ENCODE data around the gene S100A12. TPM values are rescaled to one million over a fixed set of nuclear protein-coding genes. Genes with fewer than 3 reads are reported as not detected.
"Not testable (repeated sequence)": the region's sequence is repeated elsewhere in the genome, so short reads cannot be mapped to it uniquely, and the experiment has no call there.

The S100A12 gene
- not detected for polyA plus RNA-seq (2012; ENCODE audit: insufficient read depth, insufficient read length, low read depth)

DNA sequence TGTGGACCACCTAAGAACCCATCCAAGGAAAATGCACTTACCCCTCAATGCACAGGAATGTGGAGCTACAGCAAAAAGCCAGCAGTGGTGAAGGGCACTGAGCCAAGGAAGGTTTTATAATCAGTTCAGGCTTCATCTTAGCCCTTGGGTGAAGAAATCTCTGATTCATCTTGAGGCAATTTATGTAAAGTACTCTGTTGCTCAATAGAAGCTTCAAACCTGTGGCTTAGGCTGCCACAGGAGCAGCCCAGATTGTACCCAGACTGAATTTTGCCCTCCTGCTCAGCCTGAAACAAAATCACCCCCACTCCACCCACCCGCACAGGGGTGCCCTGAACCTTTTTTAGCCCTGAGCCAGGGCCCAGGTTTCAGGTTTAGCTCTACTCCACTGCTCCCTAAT lies at the start of gene S100A12:
Gene S100A12, minus strand, starts transcription at position 111 of the 400 bp plus-strand sequence. CDS start 1,029 bp downstream, outside the sequence.
- no peak within 1 kb of the TSS for H3K4me3 ChIP-seq (ENCODE audit: low read depth, low read length)
- no peaks in the 10 kb centered on the region for H3K36me3 ChIP-seq
- no peaks in the 10 kb centered on the region for H3K4me1 ChIP-seq
- H3K9me3 ChIP-seq, result no peaks in the 10 kb centered on the region; the same call in 1 of the 2 replicates
- TF ChIP-seq, protein P1, sequence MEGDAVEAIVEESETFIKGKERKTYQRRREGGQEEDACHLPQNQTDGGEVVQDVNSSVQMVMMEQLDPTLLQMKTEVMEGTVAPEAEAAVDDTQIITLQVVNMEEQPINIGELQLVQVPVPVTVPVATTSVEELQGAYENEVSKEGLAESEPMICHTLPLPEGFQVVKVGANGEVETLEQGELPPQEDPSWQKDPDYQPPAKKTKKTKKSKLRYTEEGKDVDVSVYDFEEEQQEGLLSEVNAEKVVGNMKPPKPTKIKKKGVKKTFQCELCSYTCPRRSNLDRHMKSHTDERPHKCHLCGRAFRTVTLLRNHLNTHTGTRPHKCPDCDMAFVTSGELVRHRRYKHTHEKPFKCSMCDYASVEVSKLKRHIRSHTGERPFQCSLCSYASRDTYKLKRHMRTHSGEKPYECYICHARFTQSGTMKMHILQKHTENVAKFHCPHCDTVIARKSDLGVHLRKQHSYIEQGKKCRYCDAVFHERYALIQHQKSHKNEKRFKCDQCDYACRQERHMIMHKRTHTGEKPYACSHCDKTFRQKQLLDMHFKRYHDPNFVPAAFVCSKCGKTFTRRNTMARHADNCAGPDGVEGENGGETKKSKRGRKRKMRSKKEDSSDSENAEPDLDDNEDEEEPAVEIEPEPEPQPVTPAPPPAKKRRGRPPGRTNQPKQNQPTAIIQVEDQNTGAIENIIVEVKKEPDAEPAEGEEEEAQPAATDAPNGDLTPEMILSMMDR (IDR thresholded peaks at IDR 0.05; ENCODE audit: low read depth, low read length), result no peak
- no peak for DNase-seq
- peaks cover 35% of the 10 kb centered on the region for H3K27me3 ChIP-seq

DNA sequence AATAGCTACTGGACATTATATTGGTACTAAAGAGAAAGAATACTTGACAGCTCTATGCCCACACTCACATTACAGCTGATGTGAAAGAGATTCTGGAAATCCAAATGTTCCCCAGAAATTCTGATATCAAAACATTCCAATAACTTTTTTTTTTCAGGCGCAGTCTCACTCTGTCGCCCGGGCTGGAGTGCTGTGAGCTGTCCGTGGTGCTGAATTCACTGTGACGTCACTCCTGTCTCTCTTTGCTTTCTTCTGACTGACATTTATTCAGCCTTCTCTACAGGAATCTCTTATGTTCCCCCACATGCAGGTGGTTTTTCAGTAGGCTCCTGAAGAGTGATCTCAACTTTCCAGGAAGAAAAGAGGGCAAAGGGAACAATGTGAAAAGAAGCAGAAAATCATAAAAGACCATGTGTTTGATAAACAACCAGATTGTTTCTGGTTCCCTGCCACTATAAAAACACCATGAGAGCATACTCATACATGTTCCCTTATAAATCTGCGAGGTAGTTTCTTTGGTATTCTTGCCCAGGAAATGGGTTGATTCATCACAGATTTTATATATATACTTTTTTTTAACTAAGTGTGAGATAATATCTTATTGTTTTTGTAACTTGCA lies 47.1 kb upstream of the S100A12 start:
- Histone ChIP-seq H3K27me3 (peaks cover 8% of the 10 kb centered on the region), H3K4me1 (no peaks in the 10 kb centered on the region), H3K36me3 (no peaks in the 10 kb centered on the region), H3K9me3 (no peaks in the 10 kb centered on the region), H3K4me3 (ENCODE audit: low read depth, low read length) (no peak overlapping the region)
- no peak for DNase-seq
- TF ChIP-seq, protein P1 (IDR thresholded peaks at IDR 0.05; ENCODE audit: low read depth, low read length), result no peak

GRCh38 chr1:153420306-153420705 lies 44.9 kb upstream of the S100A12 start:
- Histone ChIP-seq H3K4me1 (no peaks in the 10 kb centered on the region), H3K4me3 (ENCODE audit: low read depth, low read length) (no peak overlapping the region), H3K9me3 (no peaks in the 10 kb centered on the region), H3K36me3 (no peaks in the 10 kb centered on the region), H3K27me3 (peaks cover 5% of the 10 kb centered on the region)
- TF ChIP-seq, protein P1 (IDR thresholded peaks at IDR 0.05; ENCODE audit: low read depth, low read length), result no peak
- DNase-seq, result no peak

- not testable (repeated sequence) for H3K27me3 ChIP-seq; H3K36me3 ChIP-seq; H3K4me3 ChIP-seq (ENCODE audit: low read depth, low read length); H3K9me3 ChIP-seq; H3K4me1 ChIP-seq; DNase-seq
Measured at GRCh38 chr1:153419436-153419793, 44.0 kb upstream of the S100A12 start.

- not testable (repeated sequence) for H3K27me3 ChIP-seq; H3K36me3 ChIP-seq; H3K4me1 ChIP-seq; DNase-seq; H3K9me3 ChIP-seq; H3K4me3 ChIP-seq (ENCODE audit: low read depth, low read length)
Measured at GRCh38 chr1:153418758-153419435, 43.5 kb upstream of the S100A12 start.

- H3K9me3 ChIP-seq, result no peaks in the 10 kb centered on the region
- TF ChIP-seq, protein P1 (IDR thresholded peaks at IDR 0.05; ENCODE audit: low read depth, low read length), result no peak
- H3K4me3 ChIP-seq (ENCODE audit: low read depth, low read length), result no peak overlapping the region
- H3K27me3 ChIP-seq, result no peaks in the 10 kb centered on the region
- no peaks in the 10 kb centered on the region for H3K4me1 ChIP-seq
- H3K36me3 ChIP-seq, result no peaks in the 10 kb centered on the region
- no peak for DNase-seq
Measured at GRCh38 chr1:153417136-153417888, 41.9 kb upstream of the S100A12 start.

Data from BE2C (cell line).